T-cell (primary cell): Measurements from ENCODE around the gene PDE10A. TPM values are rescaled to one million over a fixed set of nuclear protein-coding genes. Genes with fewer than 3 reads are reported as not detected.

Experiments
- ATAC-seq, 4 experiments: fragments of 200-7000 bp in 3 of 4; fragments of 150-1000 bp in 1 of 4; cut with Tn5 transposase; replicated peaks in 1 of 4; 1 replicate in 3 of 4; 2 replicates in 1 of 4; pipeline ENCODE4 v1.10.0; 2021; ENCODE audit warnings: moderate library complexity in 3 of 4, mild to moderate bottlenecking in 2 of 4, moderate number of reproducible peaks in 1 of 4
- CTCF ChIA-PET, 2 donors: fragments of 300-600 bp; sonication (Branson Sonifier 250); formaldehyde crosslinking; loops; one replicate each; lab custom pipeline; 2022; ENCODE audit warnings: antibody characterized with exemption in 2 of 2; lab: Charles Lee
- POLR2A ChIA-PET, 2 donors: fragments of 300-600 bp; sonication (Branson Sonifier 250); formaldehyde crosslinking; loops; one replicate each; lab custom pipeline; 2022; ENCODE audit warnings: antibody characterized with exemption in 2 of 2; lab: Charles Lee
- DNase-seq, 35 experiments: peaks; one replicate each; pipeline versions ENCODE4 v3.0.0 to v3.0.0-alpha.2; 2013 to 2023
- H3K27ac ChIP-seq: one replicate; pipeline ENCODE4 v1.5.1; 2013; ENCODE audit warnings: low read length
- H3K27me3 ChIP-seq, 2 experiments: replicated peaks in 1 of 2; 1 replicate in 1 of 2; 2 replicates in 1 of 2; pipeline versions ENCODE4 v1.6.1 to v1.7.0; 2013; ENCODE audit warnings: low read length in 1 of 2, mixed read lengths in 1 of 2; ENCODE audit not compliant: control insufficient read depth in 2 of 2, insufficient read depth in 2 of 2; ENCODE audit errors: extremely low read depth in 1 of 2
- H3K36me3 ChIP-seq, 2 donors: 1 replicate in 1 of 2; 2 replicates in 1 of 2; pipeline versions ENCODE4 v1.6.1 to v1.7.0; 2013; ENCODE audit warnings: low read length in 1 of 2; ENCODE audit not compliant: control insufficient read depth in 2 of 2, insufficient read depth in 1 of 2; ENCODE audit errors: extremely low read depth in 1 of 2
- H3K4me1 ChIP-seq, 2 experiments: 1 replicate in 1 of 2; 2 replicates in 1 of 2; pipeline versions ENCODE4 v1.6.1 to v1.7.0; 2013; ENCODE audit warnings: low read length in 2 of 2, mixed read lengths in 1 of 2; ENCODE audit not compliant: insufficient read depth in 2 of 2, control insufficient read depth in 1 of 2; ENCODE audit errors: extremely low read depth in 1 of 2
- H3K4me3 ChIP-seq, 2 donors: 1 replicate in 1 of 2; 2 replicates in 1 of 2; pipeline versions ENCODE4 v1.5.1 to v1.7.0; 2013; ENCODE audit warnings: mild to moderate bottlenecking in 2 of 2, low read length in 1 of 2, moderate library complexity in 1 of 2; ENCODE audit not compliant: control insufficient read depth in 1 of 2; ENCODE audit errors: extremely low read depth in 1 of 2
- H3K9me3 ChIP-seq: 2 replicates; pipeline ENCODE4 v1.7.0; 2013
- H3K27ac Mint-ChIP-seq, 2 donors: one replicate each; pipeline ENCODE4 v1.8.0; 2020 to 2021; ENCODE audit warnings: mild to moderate bottlenecking in 2 of 2, mixed read lengths in 2 of 2
- H3K27me3 Mint-ChIP-seq, 2 donors: one replicate each; pipeline ENCODE4 v1.8.0; 2021 to 2022; ENCODE audit warnings: mixed read lengths in 2 of 2
- H3K36me3 Mint-ChIP-seq: one replicate; pipeline ENCODE4 v1.8.0; 2021; ENCODE audit warnings: mixed read lengths
- H3K4me1 Mint-ChIP-seq, 3 donors: one replicate each; pipeline ENCODE4 v1.8.0; 2020 to 2022; ENCODE audit warnings: mixed read lengths in 3 of 3, mild to moderate bottlenecking in 1 of 3
- H3K4me3 Mint-ChIP-seq, 3 donors: one replicate each; pipeline ENCODE4 v1.8.0; 2020 to 2022; ENCODE audit warnings: mild to moderate bottlenecking in 3 of 3, mixed read lengths in 3 of 3, moderate library complexity in 3 of 3
- H3K9me3 Mint-ChIP-seq, 3 donors: one replicate each; pipeline ENCODE4 v1.8.0; 2020 to 2022; ENCODE audit warnings: mixed read lengths in 3 of 3
- WGBS: methylation state at CpG from one replicate; pipeline ENCODE4 v1.1.5; 2013; ENCODE audit warnings: missing lambda C conversion rate; ENCODE audit not compliant: insufficient coverage; 5-methylcytosine and 5-hydroxymethylcytosine counted together
- total RNA-seq, 35 experiments: library from RNA in 6 of 35; stranded (reverse) in 6 of 35; fragments of 120-200 nt in 1 of 35; gene quantifications; one replicate each; pipeline versions ENCODE4 v1.2.1 to v1.2.4 and lab custom pipeline; 2013 to 2026

Gene PDE10A
- total RNA-seq, 5 donors from 2014 or later (not counting 1 experiment from before 2014, with no cell fraction given), result 0.12 TPM; not detected in 4

GRCh38 chr6:165390475-165390874, 272.6 kb downstream of the PDE10A start:
- 86% methylated on average over 4 of the region's 6 CpGs for WGBS
- Mint-ChIP-seq H3K27ac (no peak overlapping the region), H3K9me3 (peaks cover 4 to 9% (median 6%) of the 10 kb centered on the region in 3 donors), H3K27me3 (no peaks in the 10 kb centered on the region), H3K4me1 (no peaks in the 10 kb centered on the region), H3K4me3 (no peak overlapping the region), H3K36me3 (no peaks in the 10 kb centered on the region)
- DNase-seq (no peak), ATAC-seq (no peak)
- Histone ChIP-seq H3K27me3 (no peaks in the 10 kb centered on the region), H3K4me3 (no peak overlapping the region), H3K27ac (no peak overlapping the region), H3K4me1 (no peaks in the 10 kb centered on the region), H3K9me3 (no peaks in the 10 kb centered on the region), H3K36me3 (no peaks in the 10 kb centered on the region)
- POLR2A ChIA-PET, result no interaction called here
- CTCF ChIA-PET, result no interaction called here

GRCh38 chr6:165389534-165389933, 273.5 kb downstream of the PDE10A start:
- WGBS, result 57% methylated on average over 1 of the region's 3 CpGs
- H3K4me3 ChIP-seq, result no peak overlapping the region
- H3K27me3 ChIP-seq, result no peaks in the 10 kb centered on the region
- Mint-ChIP-seq H3K27ac (no peak overlapping the region), H3K4me1 (no peaks in the 10 kb centered on the region), H3K27me3 (no peaks in the 10 kb centered on the region), H3K9me3 (peaks cover 4 to 9% (median 6%) of the 10 kb centered on the region in 3 donors), H3K4me3 (no peak overlapping the region), H3K36me3 (no peaks in the 10 kb centered on the region)
- no peak overlapping the region for H3K27ac ChIP-seq
- ChIA-PET CTCF (no interaction called here), POLR2A (no interaction called here)
- H3K4me1 ChIP-seq, result no peaks in the 10 kb centered on the region
- DNase-seq (no peak), ATAC-seq (no peak)
- no peaks in the 10 kb centered on the region for H3K36me3 ChIP-seq
- H3K9me3 ChIP-seq, result no peaks in the 10 kb centered on the region

GRCh38 chr6:165383323-165383722, 279.7 kb downstream of the PDE10A start:
- no peaks in the 10 kb centered on the region for H3K4me1 ChIP-seq
- H3K4me3 ChIP-seq, result no peak overlapping the region
- peaks cover 0 to 3% (median 0%) of the 10 kb centered on the region in 3 donors for H3K9me3 Mint-ChIP-seq
- no peak overlapping the region for H3K4me3 Mint-ChIP-seq
- no peaks in the 10 kb centered on the region for H3K4me1 Mint-ChIP-seq
- H3K9me3 ChIP-seq, result no peaks in the 10 kb centered on the region
- DNase-seq (no peak), ATAC-seq (no peak)
- H3K27ac ChIP-seq, result no peak overlapping the region
- ChIA-PET CTCF (no interaction called here), POLR2A (no interaction called here)
- H3K36me3 Mint-ChIP-seq, result no peaks in the 10 kb centered on the region
- no peak overlapping the region for H3K27ac Mint-ChIP-seq
- 86% methylated on average over 3 of the region's 3 CpGs for WGBS
- H3K27me3 ChIP-seq, result no peaks in the 10 kb centered on the region
- H3K27me3 Mint-ChIP-seq, result no peaks in the 10 kb centered on the region
- no peaks in the 10 kb centered on the region for H3K36me3 ChIP-seq

GRCh38 chr6:165376100-165376499, 286.9 kb downstream of the PDE10A start:
- Mint-ChIP-seq H3K9me3 (peaks cover 0 to 6% (median 2%) of the 10 kb centered on the region in 3 donors), H3K27ac (no peak overlapping the region), H3K4me1 (no peaks in the 10 kb centered on the region), H3K36me3 (no peaks in the 10 kb centered on the region), H3K27me3 (no peaks in the 10 kb centered on the region), H3K4me3 (no peak overlapping the region)
- no peaks in the 10 kb centered on the region for H3K9me3 ChIP-seq
- ChIA-PET CTCF (no interaction called here), POLR2A (no interaction called here)
- no peaks in the 10 kb centered on the region for H3K4me1 ChIP-seq
- ATAC-seq (no peak), DNase-seq (no peak)
- no peak overlapping the region for H3K27ac ChIP-seq
- 94% methylated on average over 1 of the region's 1 CpG for WGBS
- no peaks in the 10 kb centered on the region for H3K36me3 ChIP-seq
- H3K4me3 ChIP-seq, result no peak overlapping the region
- H3K27me3 ChIP-seq, result no peaks in the 10 kb centered on the region

- CTCF ChIA-PET, result no interaction called here
- no peaks in the 10 kb centered on the region for H3K27me3 Mint-ChIP-seq
Observed at GRCh38 chr6:165365371-165365770, 297.7 kb downstream of the PDE10A start.

GRCh38 chr6:165345700-165346099, 317.3 kb downstream of the PDE10A start:
- no peak overlapping the region for H3K4me3 Mint-ChIP-seq
- no peaks in the 10 kb centered on the region for H3K27me3 Mint-ChIP-seq
- ATAC-seq (no peak), DNase-seq (no peak)
- Histone ChIP-seq H3K27me3 (no peaks in the 10 kb centered on the region), H3K27ac (no peak overlapping the region), H3K36me3 (no peaks in the 10 kb centered on the region), H3K9me3 (no peaks in the 10 kb centered on the region), H3K4me1 (no peaks in the 10 kb centered on the region), H3K4me3 (no peak overlapping the region)
- no peak overlapping the region for H3K27ac Mint-ChIP-seq
- ChIA-PET POLR2A (no interaction called here), CTCF (no interaction called here)
- no peaks in the 10 kb centered on the region for H3K36me3 Mint-ChIP-seq
- 75% methylated on average over 4 of the region's 4 CpGs for WGBS
- no peaks in the 10 kb centered on the region for H3K4me1 Mint-ChIP-seq
- H3K9me3 Mint-ChIP-seq, result peaks cover 7 to 20% (median 12%) of the 10 kb centered on the region in 3 donors

More at GRCh38 chr6:165365371-165365770, 297.7 kb downstream of the PDE10A start:
- no peak overlapping the region for H3K4me3 Mint-ChIP-seq
- Histone ChIP-seq H3K27ac (no peak overlapping the region), H3K36me3 (no peaks in the 10 kb centered on the region), H3K27me3 (no peaks in the 10 kb centered on the region), H3K9me3 (no peaks in the 10 kb centered on the region), H3K4me3 (no peak overlapping the region), H3K4me1 (no peaks in the 10 kb centered on the region)
- ATAC-seq, result no peak
- POLR2A ChIA-PET, result no interaction called here
- no CpG with 5 or more reads among the region's 1 CpG for WGBS
- peaks cover 4 to 19% (median 7%) of the 10 kb centered on the region in 3 donors for H3K9me3 Mint-ChIP-seq
- H3K27ac Mint-ChIP-seq, result no peak overlapping the region
- no peak for DNase-seq
- H3K4me1 Mint-ChIP-seq, result no peaks in the 10 kb centered on the region
- no peaks in the 10 kb centered on the region for H3K36me3 Mint-ChIP-seq

- Histone ChIP-seq H3K27ac (no peak overlapping the region), H3K4me1 (no peaks in the 10 kb centered on the region), H3K36me3 (no peaks in the 10 kb centered on the region), H3K4me3 (no peak overlapping the region), H3K9me3 (no peaks in the 10 kb centered on the region), H3K27me3 (no peaks in the 10 kb centered on the region)
- H3K4me3 Mint-ChIP-seq, result no peak overlapping the region
- no peak for DNase-seq
- ChIA-PET CTCF (no interaction called here), POLR2A (no interaction called here)
- WGBS, result 88% methylated on average over 4 of the region's 5 CpGs
- H3K9me3 Mint-ChIP-seq, result peaks cover 4 to 8% (median 4%) of the 10 kb centered on the region in 3 donors
- H3K27me3 Mint-ChIP-seq, result no peaks in the 10 kb centered on the region
- H3K36me3 Mint-ChIP-seq, result no peaks in the 10 kb centered on the region
- no peaks in the 10 kb centered on the region for H3K4me1 Mint-ChIP-seq
- no peak overlapping the region for H3K27ac Mint-ChIP-seq
- no peak for ATAC-seq
Observed at GRCh38 chr6:165340532-165340931, 322.5 kb downstream of the PDE10A start.
